Mucosa of descending colon (tissue), 3 donors: Measurements from ENCODE around the gene WDR37. TPM values are rescaled to one million over a fixed set of nuclear protein-coding genes. Genes with fewer than 3 reads are reported as not detected.

Experiments used
- ATAC-seq: fragments of 200-7000 bp; cut with Tn5 transposase; one replicate; pipeline ENCODE4 v1.9.1; 2020; ENCODE audit warnings: mild to moderate bottlenecking, moderate library complexity
- DNase-seq, 3 donors: peaks; one replicate each; pipeline ENCODE4 v3.0.0-alpha.2; 2020
- H3K36me3 ChIP-seq: fragments of 200-600 bp; one replicate; pipeline ENCODE4 v1.8.0; 2021; ENCODE audit warnings: low read depth, mild to moderate bottlenecking
- H3K4me1 ChIP-seq: fragments of 200-600 bp; one replicate; pipeline ENCODE4 v1.8.0; 2021; ENCODE audit warnings: low read depth, mild to moderate bottlenecking
- H3K4me3 ChIP-seq: fragments of 200-600 bp; one replicate; pipeline ENCODE4 v1.8.0; 2021; ENCODE audit warnings: mild to moderate bottlenecking
- H3K9me3 ChIP-seq: fragments of 200-600 bp; one replicate; pipeline ENCODE4 v1.8.0; 2021; ENCODE audit warnings: mild to moderate bottlenecking
- CTCF ChIP-seq: fragments of 200-600 bp; IDR thresholded peaks from one replicate; pipeline ENCODE4 v1.8.0; 2022; ENCODE audit warnings: antibody characterized with exemption, mild to moderate bottlenecking
- intact Hi-C, 2 donors: fragments of 100-400 bp; cut with DNase I in 1 of 2; cut with micrococcal nuclease in 1 of 2; formaldehyde crosslinking; loops; one replicate each; pipeline versions ENCODE4 v1.11.0 to v1.11.1; 2022; cut with DNase I, micrococcal nuclease
- total RNA-seq, 3 donors: library from RNA; stranded (reverse); fragmentation: NEBNext Ultra II Directional in 2 of 3; extraction: Animal tissue kit (Norgen Biotek cat#: 25700) in 2 of 3; gene quantifications; one replicate each; pipeline versions ENCODE4 v1.2.1 to v1.2.4, GENCODE V29; 2021 to 2023
- donor health status: DM: no; HTN: no; CAD: no; lungs with moderate emphysema.
- donor health status: DM: no; HTN: no; CAD: no.
- donor health status: DM: no; HTN: yes; CAD: no.

The WDR37 gene
- total RNA-seq, 3 donors from 2014 or later: 18.3 to 24.1 (median 20.8) TPM

- DNase-seq (no peak), ATAC-seq (no peak)
- intact Hi-C loops: no loop called here
- H3K4me3 ChIP-seq: no peak overlapping the region
- H3K9me3 ChIP-seq: no peaks in the 10 kb centered on the region
- H3K4me1 ChIP-seq: no peaks in the 10 kb centered on the region
- TF ChIP-seq CTCF: no peak
- no peaks in the 10 kb centered on the region for H3K36me3 ChIP-seq
Measured at GRCh38 chr10:1096287-1096889, 40.2 kb downstream of the WDR37 start.

GRCh38 chr10:1097436-1097835 is 41.3 kb downstream of the WDR37 start:
- H3K9me3 ChIP-seq: no peaks in the 10 kb centered on the region
- DNase-seq: no peak
- no peaks in the 10 kb centered on the region for H3K4me1 ChIP-seq
- peaks cover 6% of the 10 kb centered on the region for H3K36me3 ChIP-seq
- intact Hi-C loops: no loop called here
- ATAC-seq: peak; percentile 25
- TF ChIP-seq CTCF: no peak
- no peak overlapping the region for H3K4me3 ChIP-seq

GRCh38 chr10:1100143-1100542 is 44.0 kb downstream of the WDR37 start:
- intact Hi-C loops: no loop called here
- ATAC-seq: no peak
- peaks cover 9% of the 10 kb centered on the region for H3K36me3 ChIP-seq
- H3K9me3 ChIP-seq: no peaks in the 10 kb centered on the region
- TF ChIP-seq CTCF: no peak
- H3K4me1 ChIP-seq: no peaks in the 10 kb centered on the region
- DNase-seq: no peak
- H3K4me3 ChIP-seq: no peak overlapping the region

- Histone ChIP-seq H3K36me3 (peaks cover 12% of the 10 kb centered on the region), H3K4me1 (no peaks in the 10 kb centered on the region), H3K9me3 (no peaks in the 10 kb centered on the region), H3K4me3 (no peak overlapping the region)
- no peak for DNase-seq
- ATAC-seq: peak; percentile 25
- intact Hi-C loops: no loop called here
- TF ChIP-seq CTCF: no peak
Measured at GRCh38 chr10:1100691-1101368, 44.6 kb downstream of the WDR37 start.

- Histone ChIP-seq H3K4me1 (no peaks in the 10 kb centered on the region), H3K4me3 (no peak overlapping the region), H3K9me3 (no peaks in the 10 kb centered on the region), H3K36me3 (peaks cover 12% of the 10 kb centered on the region)
- ATAC-seq (no peak), DNase-seq (no peak)
- no peak for TF ChIP-seq CTCF
- intact Hi-C loops: no loop called here
Measured at GRCh38 chr10:1101946-1102345, 45.8 kb downstream of the WDR37 start.
